SHP77 (cell line): Measurements from ENCODE around the gene WNK2.

Experiments used
- DNase-seq, 2 experiments: peaks; one replicate each; lab custom pipeline; 2025; lab: John Stamatoyannopoulos, UW

Gene WNK2

DNA sequence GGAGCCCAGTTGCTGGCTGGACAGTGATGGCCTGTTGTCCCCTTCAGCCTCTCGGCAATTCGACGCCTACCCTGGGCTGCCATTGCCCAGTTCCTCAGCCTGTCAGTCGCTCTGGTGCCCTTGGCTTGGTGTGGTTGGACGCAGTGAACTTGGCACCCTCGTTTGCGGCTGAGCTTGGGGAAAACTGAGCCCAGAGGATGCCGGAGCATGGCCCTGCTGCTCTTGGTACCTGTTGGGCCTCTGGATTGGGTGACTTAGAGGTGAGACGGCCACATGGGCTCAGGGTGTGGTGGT is 16.5 kb downstream of the WNK2 start:
- DNase-seq = no peak

DNA sequence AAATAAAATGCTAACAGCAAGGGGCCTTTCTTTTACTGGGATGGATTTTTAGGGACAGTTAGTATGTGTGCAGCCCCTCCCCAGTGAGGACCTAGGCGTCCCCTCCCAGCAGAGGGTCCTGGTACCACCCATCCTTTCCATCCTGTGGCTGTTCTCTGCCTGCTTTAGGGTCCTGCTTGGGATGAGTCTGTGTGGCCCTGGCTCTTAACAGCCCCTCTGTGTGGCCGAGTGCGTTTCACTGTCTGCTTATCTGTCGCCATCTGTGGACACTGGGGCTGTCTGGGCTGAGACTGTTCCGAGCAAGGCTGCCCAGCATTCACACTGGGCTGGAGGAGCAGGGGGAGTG is 17.0 kb downstream of the WNK2 start:
- DNase-seq = no peak

- DNase-seq = no peak
Observed at GRCh38 chr9:93203026-93203717, 19.2 kb downstream of the WNK2 start.

- DNase-seq = no peak
Observed at GRCh38 chr9:93203718-93204469, 20.0 kb downstream of the WNK2 start.

DNA sequence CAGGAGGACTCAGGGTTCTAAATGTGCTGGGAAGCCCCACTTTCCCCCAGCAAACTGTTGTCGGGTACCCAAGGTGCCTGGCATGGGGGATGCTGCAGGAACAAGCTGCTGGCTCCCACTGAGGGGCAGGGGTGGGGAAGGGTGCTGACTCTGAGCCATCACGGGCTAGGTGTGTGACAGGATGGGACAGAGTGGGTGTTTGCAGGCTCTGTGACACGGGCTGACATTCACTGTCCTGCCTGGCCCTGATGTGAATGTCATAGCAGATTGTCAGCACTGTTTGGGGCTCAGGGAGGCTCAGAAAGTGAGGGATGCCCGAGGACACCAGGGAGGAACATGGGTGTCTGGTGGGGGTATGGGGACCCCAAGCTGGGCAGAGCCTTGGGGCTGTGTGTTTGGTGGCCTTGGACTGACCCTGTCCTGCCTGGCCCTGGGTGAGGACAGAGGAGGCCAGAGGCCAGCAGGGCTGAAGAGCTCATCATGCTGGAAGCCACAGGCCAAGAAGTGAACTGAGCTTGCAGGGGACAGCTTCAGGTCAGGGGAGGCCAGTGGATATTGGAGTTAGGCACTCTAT is 20.6 kb downstream of the WNK2 start:
- DNase-seq = no peak

GRCh38 chr9:93205045-93205768 is 21.3 kb downstream of the WNK2 start:
- DNase-seq = peak in 1 of 2 experiments; percentile 39

DNA sequence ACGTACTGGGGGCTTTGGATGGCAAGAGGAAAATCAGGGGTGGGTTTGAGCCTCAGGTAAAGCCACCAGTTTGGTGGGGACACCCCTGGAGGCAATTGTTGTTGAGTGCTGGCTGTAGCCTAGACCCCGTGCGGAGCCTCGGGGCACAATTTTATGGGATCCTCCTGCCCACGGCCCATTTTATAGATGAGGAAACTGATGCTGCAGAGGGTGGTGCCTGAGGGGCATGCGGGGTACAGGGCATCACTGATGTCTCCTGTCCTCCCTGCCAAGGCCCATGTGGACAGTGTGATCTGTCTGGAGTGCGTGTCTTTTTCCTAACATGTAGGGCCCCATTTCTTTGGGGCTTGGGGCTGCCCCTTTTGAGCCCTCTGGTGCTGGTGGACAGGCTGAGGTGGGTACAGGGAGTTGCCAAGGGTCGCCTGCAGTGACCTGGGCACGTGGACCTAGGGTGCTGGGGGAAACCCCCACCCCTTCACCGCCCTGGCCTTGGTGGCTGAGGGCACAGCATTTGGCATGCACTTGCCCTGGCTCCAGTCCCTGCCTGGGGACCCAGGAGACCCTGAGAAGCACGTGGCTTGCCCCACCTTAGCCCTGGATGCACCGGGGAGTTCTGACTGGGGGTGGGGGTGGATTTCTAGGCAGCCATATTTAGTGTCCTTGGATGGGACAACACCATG is 22.1 kb downstream of the WNK2 start:
- no peak for DNase-seq

- no peak for DNase-seq
Observed at GRCh38 chr9:93206576-93207155, 22.7 kb downstream of the WNK2 start.

GRCh38 chr9:93207326-93207814 is 23.4 kb downstream of the WNK2 start:
- DNase-seq = no peak

DNA sequence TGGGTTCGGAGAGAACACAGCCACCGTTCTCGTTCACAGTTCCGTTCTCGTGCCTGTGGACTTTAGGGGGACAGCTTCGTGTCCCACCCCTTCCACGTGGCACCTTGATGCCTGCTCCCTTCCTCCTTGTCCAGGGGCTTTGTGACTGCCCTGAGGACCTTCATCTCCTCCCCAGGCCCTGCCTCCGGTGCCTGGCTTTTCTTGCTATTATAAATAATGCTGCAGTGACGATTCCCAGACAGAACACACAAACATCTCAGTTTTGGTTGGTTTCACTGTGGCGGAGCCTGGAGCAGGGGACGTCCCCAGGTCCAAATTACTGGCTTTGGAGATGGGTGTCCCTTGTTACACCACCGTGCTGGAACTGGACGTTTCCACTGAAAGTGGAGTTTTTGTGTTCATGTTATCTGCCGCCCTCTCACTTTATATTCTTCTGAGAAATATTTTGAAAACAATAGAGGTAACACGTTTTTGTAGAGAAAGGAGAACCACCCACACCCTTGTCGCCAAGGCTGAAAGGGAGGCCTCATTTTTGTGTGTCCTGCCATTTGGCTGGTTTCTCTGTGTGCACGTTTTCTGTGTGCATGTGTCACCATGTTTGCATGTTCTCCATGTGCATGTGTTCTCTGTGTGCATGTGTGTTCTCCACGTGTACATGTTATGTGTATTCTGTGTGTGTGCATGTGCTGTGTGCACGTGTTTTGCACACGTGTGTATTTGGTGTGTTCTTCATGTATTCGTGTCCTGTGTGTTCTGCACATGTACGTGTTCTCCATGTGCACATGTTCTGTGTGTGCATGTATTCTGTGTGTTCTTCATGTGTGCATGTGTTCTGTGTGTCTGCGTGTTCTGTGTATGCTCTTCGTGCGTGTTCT is 24.2 kb downstream of the WNK2 start:
- no peak for DNase-seq

DNA sequence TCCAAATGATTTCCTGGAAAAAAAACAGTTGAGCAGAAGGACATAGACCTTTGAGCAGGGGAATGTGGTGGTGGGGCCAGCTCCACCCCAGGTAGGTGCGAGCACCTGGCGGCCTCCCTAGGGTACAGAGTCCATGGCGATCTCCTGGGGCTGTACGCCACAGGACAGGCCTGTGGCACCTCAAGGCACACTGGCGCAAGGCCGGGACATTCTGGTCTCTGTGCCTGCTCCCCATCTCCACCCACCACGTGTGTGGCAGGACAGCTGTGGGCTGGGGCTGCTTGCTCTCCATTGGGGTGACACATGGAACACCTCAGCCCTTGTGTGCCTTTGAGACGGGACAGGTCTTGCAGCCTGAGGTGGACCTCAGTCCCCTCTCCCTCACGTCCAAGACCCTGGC is 25.2 kb downstream of the WNK2 start:
- no peak for DNase-seq

- no peak for DNase-seq
Observed at GRCh38 chr9:93209576-93210323, 25.8 kb downstream of the WNK2 start.

- DNase-seq = no peak
Observed at GRCh38 chr9:93210324-93210973, 26.5 kb downstream of the WNK2 start.

DNA sequence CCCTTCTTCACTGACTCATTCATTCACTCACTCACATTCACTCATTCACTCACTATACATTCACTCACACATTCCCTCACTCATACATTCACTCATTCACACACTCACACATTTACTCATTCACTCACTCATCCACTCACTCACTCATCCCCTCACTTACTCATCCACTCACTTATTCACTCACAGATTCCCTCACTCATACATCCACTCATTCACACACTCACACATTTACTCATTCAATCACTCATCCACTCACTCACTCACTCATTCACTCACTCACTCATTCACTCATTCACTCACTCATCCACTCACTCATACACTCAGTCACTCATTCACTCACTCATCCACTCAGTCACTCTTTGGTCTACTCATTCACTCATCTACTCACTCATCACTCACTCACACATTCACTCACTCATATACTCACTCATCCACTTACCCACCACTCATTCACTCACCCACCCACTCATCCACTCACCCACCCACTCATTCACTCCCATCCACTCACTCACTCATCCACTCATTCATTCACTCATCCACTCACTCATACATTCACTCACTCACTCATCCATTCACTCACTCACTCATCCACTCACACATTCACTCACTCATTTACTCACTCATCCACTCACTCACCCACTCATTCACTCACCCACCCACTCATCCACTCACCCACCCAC is 27.2 kb downstream of the WNK2 start:
- no peak for DNase-seq

GRCh38 chr9:93211654-93212001 is 27.7 kb downstream of the WNK2 start:
- DNase-seq = no peak

DNA sequence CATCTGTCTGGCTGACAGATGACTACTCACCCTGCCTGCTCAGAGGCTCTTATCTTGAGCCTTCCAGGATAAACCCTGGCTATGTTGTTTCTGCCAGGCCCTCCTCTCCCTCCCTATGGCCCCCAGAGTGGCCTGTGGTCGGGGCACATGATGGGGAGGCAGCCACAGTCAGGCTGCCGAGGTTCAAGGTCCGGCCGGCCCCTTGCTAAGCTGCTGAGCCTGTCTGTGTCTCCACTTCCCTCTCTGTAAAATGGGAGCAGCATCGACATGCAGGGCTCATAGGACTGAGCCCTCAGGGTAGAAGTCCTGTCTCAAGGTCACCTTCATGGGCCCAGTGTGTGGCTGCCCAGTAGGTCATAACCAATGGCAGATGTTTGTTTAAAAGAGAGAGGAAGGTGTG is 28.5 kb downstream of the WNK2 start:
- no peak for DNase-seq

GRCh38 chr9:93216073-93216365 is 32.1 kb downstream of the WNK2 start:
- DNase-seq = no peak

- DNase-seq = no peak
Observed at GRCh38 chr9:93217706-93218105, 33.8 kb downstream of the WNK2 start.

GRCh38 chr9:93218161-93218560 is 34.2 kb downstream of the WNK2 start:
- DNase-seq = no peak
